K562 (cell line): ENCODE results near the gene SLC30A1. TPM values are rescaled to one million over a fixed set of nuclear protein-coding genes. Genes with fewer than 3 reads are reported as not detected.

Source experiments
- BACH1 ChIP-seq: fragments of 200-800 bp; sonication (Bioruptor generic); IDR thresholded peaks from 2 replicates; pipeline ENCODE4 v1.6.1; 2016; ENCODE audit warnings: missing genetic modification characterization, missing compliant biosample characterization
- BCLAF1 ChIP-seq, 2 experiments: fragments of 450-650 bp in 1 of 2; IDR thresholded peaks; 2 replicates each; pipeline ENCODE4 v1.6.1; 2011 to 2017; ENCODE audit warnings: low read depth in 2 of 2, antibody characterized with exemption in 1 of 2, borderline replicate concordance in 1 of 2, low read length in 1 of 2, mild to moderate bottlenecking in 1 of 2, mixed read lengths in 1 of 2; ENCODE audit not compliant: control insufficient read depth in 1 of 2
- BCOR ChIP-seq: fragments of 450-650 bp; IDR thresholded peaks from 2 replicates; pipeline ENCODE4 v1.6.1; 2016
- BHLHE40 ChIP-seq: IDR thresholded peaks from 2 replicates; pipeline ENCODE4 v1.6.1; 2011; ENCODE audit warnings: low read length, improper control_type of control experiment
- CBFA2T3 ChIP-seq: fragments of 450-650 bp; IDR thresholded peaks from 2 replicates; pipeline ENCODE4 v1.6.1; 2017
- CEBPG ChIP-seq, 3 experiments: fragments of 200-800 bp in 1 of 3; sonication (Bioruptor generic) in 1 of 3; sonication (generic) in 1 of 3; formaldehyde crosslinking in 1 of 3; IDR thresholded peaks in 2 of 3; conservative IDR thresholded peaks in 1 of 3; 2 replicates each; pipeline versions ENCODE4 v1.6.1 to v1.8.0; 2016 to 2022; ENCODE audit warnings: missing compliant biosample characterization in 2 of 3, missing genetic modification characterization in 2 of 3, mild to moderate bottlenecking in 1 of 3, missing genetic modification reagents in 1 of 3
- CTCFL ChIP-seq: IDR thresholded peaks from 2 replicates; pipeline ENCODE4 v1.6.1; 2011; ENCODE audit warnings: borderline replicate concordance, low read depth, mild to moderate bottlenecking, moderate library complexity, low read length; ENCODE audit not compliant: insufficient read depth, poor library complexity, severe bottlenecking
- FOXP1 ChIP-seq: sonication (generic); formaldehyde crosslinking; IDR thresholded peaks from 2 replicates; pipeline ENCODE4 v1.8.0; 2022; ENCODE audit warnings: mild to moderate bottlenecking, missing genetic modification reagents
- KDM4B ChIP-seq, 2 experiments: fragments of 450-650 bp in 1 of 2; sonication (generic) in 1 of 2; IDR thresholded peaks; 2 replicates each; pipeline ENCODE4 v1.6.1; 2016 to 2017; ENCODE audit warnings: borderline replicate concordance in 2 of 2, antibody characterized with exemption in 1 of 2, low read depth in 1 of 2, mild to moderate bottlenecking in 1 of 2
- MCM2 ChIP-seq: fragments of 450-650 bp; IDR thresholded peaks from 2 replicates; pipeline ENCODE4 v1.6.1; 2017; ENCODE audit warnings: low read depth, mild to moderate bottlenecking
- NCOR1 ChIP-seq: fragments of 450-650 bp; IDR thresholded peaks from 2 replicates; pipeline ENCODE4 v1.6.1; 2016; ENCODE audit warnings: mild to moderate bottlenecking, moderate library complexity
- NR0B1 ChIP-seq: fragments of 450-650 bp; IDR thresholded peaks from one replicate; pipeline ENCODE4 v1.6.1; 2018; ENCODE audit warnings: mild to moderate bottlenecking, moderate library complexity; ENCODE audit not compliant: partially characterized antibody
- PCBP2 ChIP-seq: fragments of 200-400 bp; formaldehyde crosslinking; IDR thresholded peaks from 2 replicates; pipeline ENCODE4 v1.6.1; 2018; ENCODE audit warnings: low read length, low read depth, mild to moderate bottlenecking, moderate library complexity; ENCODE audit not compliant: poor library complexity, severe bottlenecking
- ZBTB11 ChIP-seq, 3 experiments: fragments of 200-800 bp in 1 of 3; fragments of 250-450 bp in 1 of 3; fragments of 450-650 bp in 1 of 3; sonication (Bioruptor Pico) in 1 of 3; sonication (Bioruptor generic) in 1 of 3; formaldehyde crosslinking in 1 of 3; IDR thresholded peaks; 2 replicates each; pipeline versions ENCODE4 v1.6.1 to v1.8.0; 2016 to 2022; ENCODE audit warnings: mild to moderate bottlenecking in 2 of 3, missing genetic modification characterization in 2 of 3, missing compliant biosample characterization in 1 of 3, moderate library complexity in 1 of 3
- ZNF274 ChIP-seq: IDR thresholded peaks from 2 replicates; pipeline ENCODE4 v1.6.1; 2011; ENCODE audit warnings: low read depth, mild to moderate bottlenecking, low read length, moderate library complexity, borderline replicate concordance
- polyA plus RNA-seq, 8 experiments: library from polyadenylated mRNA; depleted of rRNA in 4 of 8; stranded (reverse) in 5 of 8; unstranded in 3 of 8; fragments of >200 nt; fragmentation: Nextera tagmentation in 2 of 8; fragmentation: Illumina TruSeq in 1 of 8; extraction: Ambion mirVana in 2 of 8; extraction: Trizol in 1 of 8; gene quantifications; 2 replicates each; pipeline versions ENCODE4 v1.2.1 to v1.2.3, GENCODE V29; 2011 to 2014; ENCODE audit warnings: inconsistent platforms in 1 of 8, missing spikeins in 1 of 8
- total RNA-seq, 7 experiments: library from RNA; depleted of rRNA in 6 of 7; stranded (reverse); fragments of >200 nt in 6 of 7; fragmentation: Illumina TruSeq in 2 of 7; extraction: Trizol in 2 of 7; gene quantifications; 2 replicates each; pipeline versions ENCODE4 v1.2.1 to v1.2.3, GENCODE V29; 2011 to 2021; ENCODE audit warnings: low replicate concordance in 1 of 7

The SLC30A1 gene
- total and polyA plus RNA-seq, 9 of the 15 experiments (the other 6 are each of a cell fraction or from before 2014, with no cell fraction given), result 4.1 to 14.4 (median 6.6) TPM

GRCh38 chr1:211613951-211614350, 35.0 kb upstream of the SLC30A1 start (continued):
- TF ChIP-seq CEBPG (CRISPR knock-in tag; IDR thresholded peaks at IDR 0.05) (no peak), CEBPG (tag; conservative IDR thresholded peaks at IDR 0.05 in 1 of 2, IDR thresholded peaks at IDR 0.05 in 1 of 2) (no peak), BCOR (no peak; the same call in 1 of the 2 replicates), ZBTB11 (CRISPR knock-in tag; IDR thresholded peaks at IDR 0.05) (no peak), NCOR1 (peak; percentile 88), NR0B1 (no peak), MCM2 (no peak), PCBP2 (no peak), CBFA2T3 (peak; percentile 95), BHLHE40 (no peak), FOXP1 (CRISPR knock-in tag) (no peak), BCLAF1 (IDR thresholded peaks at IDR 0.05; ENCODE audit: borderline replicate concordance in 1 of 2, control insufficient read depth in 1 of 2, low read depth in 2 of 2, low read length in 1 of 2) (no peak), ZNF274 (no peak), CTCFL (no peak), KDM4B (IDR thresholded peaks at IDR 0.05; ENCODE audit: borderline replicate concordance in 2 of 2, low read depth in 1 of 2) (no peak), BACH1 (no peak)
